Stomach (tissue), 9 donors: Measurements from ENCODE around the gene GPANK1. TPM values are rescaled to one million over a fixed set of nuclear protein-coding genes. Genes with fewer than 3 reads are reported as not detected.

ENCODE experiments used
- DNase-seq, 2 donors: peaks; one replicate each; pipeline versions ENCODE4 v3.0.0 to v3.0.0-alpha.2; 2013 to 2019
- H3K27ac ChIP-seq, 5 donors: fragments of 200-600 bp in 4 of 5; sonication (generic) in 4 of 5; one replicate each; pipeline ENCODE4 v1.5.1; 2013 to 2019; ENCODE audit warnings: mild to moderate bottlenecking in 1 of 5, moderate library complexity in 1 of 5
- H3K27me3 ChIP-seq, 3 donors: fragments of 200-600 bp; sonication (generic); one replicate each; pipeline ENCODE4 v1.5.1; 2017 to 2019; ENCODE audit warnings: mixed run types in 1 of 3
- H3K36me3 ChIP-seq, 4 donors: fragments of 200-600 bp; sonication (generic); 1 replicate in 3 of 4; 2 replicates in 1 of 4; pipeline ENCODE4 v1.5.1; 2016 to 2019
- H3K4me1 ChIP-seq, 4 donors: fragments of 200-600 bp; sonication (generic); one replicate each; pipeline ENCODE4 v1.5.1; 2016 to 2019
- H3K4me3 ChIP-seq, 4 donors: fragments of 200-600 bp; sonication (generic) in 3 of 4; one replicate each; pipeline ENCODE4 v1.5.1; 2016 to 2019; ENCODE audit warnings: mild to moderate bottlenecking in 1 of 4
- H3K9me3 ChIP-seq, 4 donors: fragments of 200-600 bp; sonication (generic); one replicate each; pipeline ENCODE4 v1.5.1; 2016 to 2019
- EP300 ChIP-seq: sonication (generic); formaldehyde crosslinking; IDR thresholded peaks from one replicate; pipeline ENCODE4 v1.6.1; 2017; ENCODE audit warnings: antibody characterized with exemption
- POLR2A ChIP-seq, 4 donors: fragments of 450-650 bp; IDR thresholded peaks; one replicate each; pipeline ENCODE4 v1.6.1; 2016; ENCODE audit warnings: antibody characterized with exemption in 4 of 4, control low read depth in 2 of 4, mild to moderate bottlenecking in 1 of 4, moderate library complexity in 1 of 4
- POLR2AphosphoS5 ChIP-seq, 3 donors: sonication (generic); formaldehyde crosslinking; IDR thresholded peaks; one replicate each; pipeline ENCODE4 v1.6.1; 2016; ENCODE audit warnings: antibody characterized with exemption in 3 of 3
- WGBS, 5 donors: extraction: QIAGEN DNeasy Blood & Tissue Kit in 3 of 5; methylation state at CpG; one replicate each; pipeline versions ENCODE4 v1.1.5 to v1.1.7; 2013 to 2018; 5-methylcytosine and 5-hydroxymethylcytosine counted together
- intact Hi-C: fragments of 100-400 bp; cut with DNase I; formaldehyde crosslinking; loops from one replicate; pipeline ENCODE4 v1.15.1; 2023; ENCODE audit warnings: low total_unique reads
- polyA plus RNA-seq, 3 donors: library from polyadenylated mRNA; stranded (reverse); fragments of 200-250 nt; gene quantifications; one replicate each; pipeline ENCODE4 v1.2.3, GENCODE V29; 2013
- total RNA-seq, 5 donors: library from RNA; depleted of rRNA; stranded (reverse); fragments of >200 nt; gene quantifications; one replicate each; pipeline versions ENCODE4 v1.1.0 to v1.2.3, GENCODE V29; 2014 to 2016
- TF ChIP-seq, protein P1 (sequence below), 7 experiments: fragments of 450-650 bp in 4 of 7; fragments of 200-600 bp in 3 of 7; sonication (generic) in 3 of 7; IDR thresholded peaks; one replicate each; pipeline ENCODE4 v1.5.1; 2016 to 2019; ENCODE audit warnings: antibody characterized with exemption in 7 of 7, control low read depth in 2 of 7, mild to moderate bottlenecking in 1 of 7
- donor health status: healthy with polysubstance abuse.
- donor health status: Bipolar disorder and iron deficiency.
- donor health status: healthy.

Gene GPANK1
- total and polyA plus RNA-seq, 8 donors: 5.8 to 36.8 (median 13.2) TPM

DNA sequence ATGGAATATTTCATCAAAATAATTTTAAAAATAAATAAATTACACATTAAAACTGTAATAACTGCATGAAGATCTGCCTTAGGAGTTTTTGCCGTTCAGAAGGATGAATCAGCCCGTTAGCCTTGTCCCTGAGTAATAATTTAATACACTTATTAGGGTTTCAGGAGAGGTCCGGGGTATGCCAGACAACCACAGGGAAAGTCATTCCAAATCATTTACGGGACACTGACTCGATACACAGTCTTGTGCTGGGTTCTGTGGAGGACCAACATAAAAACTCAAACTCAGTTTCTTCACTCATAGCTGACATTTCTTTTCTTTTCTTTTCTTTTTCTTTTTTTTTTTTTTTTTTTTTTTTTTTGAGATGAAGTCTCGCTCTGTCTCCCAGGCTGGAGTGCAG is 41.1 kb upstream of the GPANK1 start:
- H3K4me3 ChIP-seq: no peak overlapping the region
- H3K27me3 ChIP-seq: peaks cover 0 to 4% (median 0%) of the 10 kb centered on the region in 3 donors
- TF ChIP-seq POLR2A (IDR thresholded peaks at IDR 0.05) (no peak), EP300 (no peak)
- H3K36me3 ChIP-seq: peaks cover 0 to 2% (median under 1%) of the 10 kb centered on the region in 4 donors
- DNase-seq: no peak
- no peak overlapping the region for H3K27ac ChIP-seq
- no peaks in the 10 kb centered on the region for H3K9me3 ChIP-seq
- 88 to 94% (median 92%) methylated on average over 5 to 6 of the region's 6 CpGs for WGBS, 5 donors
- intact Hi-C loops: no loop called here
- H3K4me1 ChIP-seq: peaks cover 11 to 27% (median 20%) of the 10 kb centered on the region in 4 donors

DNA sequence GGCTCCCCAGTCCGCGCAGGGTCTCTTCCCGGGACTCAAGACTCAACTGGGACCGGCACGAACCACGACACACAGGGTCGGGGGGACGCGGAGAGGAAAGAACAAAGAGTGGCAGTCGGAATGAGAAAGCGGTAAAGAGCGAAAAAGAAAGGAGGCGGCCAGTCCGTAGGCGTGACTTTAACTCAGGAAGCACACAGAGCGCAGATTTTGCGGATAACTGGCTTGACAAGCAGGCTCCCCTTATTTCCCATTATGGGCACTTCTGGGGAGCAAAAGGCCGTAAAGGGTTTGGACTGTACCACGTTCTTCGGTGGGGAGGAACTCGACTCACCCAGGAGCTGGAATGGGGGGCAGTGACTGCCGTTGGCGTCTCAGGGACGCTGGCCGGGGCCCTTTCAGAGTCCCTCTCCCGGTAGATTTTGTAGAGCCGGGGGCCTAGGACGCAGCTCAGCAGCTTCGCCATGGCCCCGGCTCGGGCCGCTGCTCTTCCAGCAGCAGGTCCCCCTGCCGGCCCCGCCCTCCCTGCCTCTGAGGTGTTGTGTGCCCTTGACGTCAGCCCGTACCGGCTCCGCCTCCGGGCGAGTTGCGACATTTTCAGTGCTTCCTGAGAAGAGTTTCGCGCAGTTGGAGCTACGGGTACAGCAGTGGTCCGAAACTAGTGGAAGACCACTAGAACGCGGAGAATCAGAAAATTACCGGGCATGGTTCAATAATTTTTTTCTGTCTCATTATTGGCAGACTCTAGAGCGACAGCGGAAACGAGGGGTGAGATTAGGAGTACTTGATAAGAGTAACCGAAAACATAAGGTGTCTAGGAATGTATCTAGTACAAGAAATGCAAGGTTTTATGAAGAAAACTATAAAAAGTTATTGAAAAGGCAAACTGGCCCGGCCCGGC is 38.3 kb upstream of the GPANK1 start, which contains the start of gene ABHD16A:
ABHD16A (minus strand) TSS at position 506 of the 898 bp plus-strand sequence; CDS start at position 463, 43 bp downstream.
- Histone ChIP-seq H3K4me3 (peak within 1 kb of the TSS; percentile 63 to 83 (median 70)), H3K4me1 (peaks cover 11 to 44% (median 26%) of the 10 kb centered on the region in 4 donors), H3K27ac (peak within 1 kb of the TSS; percentile 94 to 99 (median 97)), H3K27me3 (no peaks in the 10 kb centered on the region), H3K9me3 (no peaks in the 10 kb centered on the region), H3K36me3 (peaks cover 5 to 30% (median 27%) of the 10 kb centered on the region in 4 donors)
- WGBS, 5 donors: 0 to 1% (median 1%) methylated on average over 41 to 54 of the region's 54 CpGs
- TF ChIP-seq POLR2AphosphoS5 (IDR thresholded peaks at IDR 0.05): peak; percentile 96 to 98 (median 98)
- TF ChIP-seq POLR2A (IDR thresholded peaks at IDR 0.05): peak in 2 of 4 donors; percentile 92 to 94
- TF ChIP-seq, protein P1, sequence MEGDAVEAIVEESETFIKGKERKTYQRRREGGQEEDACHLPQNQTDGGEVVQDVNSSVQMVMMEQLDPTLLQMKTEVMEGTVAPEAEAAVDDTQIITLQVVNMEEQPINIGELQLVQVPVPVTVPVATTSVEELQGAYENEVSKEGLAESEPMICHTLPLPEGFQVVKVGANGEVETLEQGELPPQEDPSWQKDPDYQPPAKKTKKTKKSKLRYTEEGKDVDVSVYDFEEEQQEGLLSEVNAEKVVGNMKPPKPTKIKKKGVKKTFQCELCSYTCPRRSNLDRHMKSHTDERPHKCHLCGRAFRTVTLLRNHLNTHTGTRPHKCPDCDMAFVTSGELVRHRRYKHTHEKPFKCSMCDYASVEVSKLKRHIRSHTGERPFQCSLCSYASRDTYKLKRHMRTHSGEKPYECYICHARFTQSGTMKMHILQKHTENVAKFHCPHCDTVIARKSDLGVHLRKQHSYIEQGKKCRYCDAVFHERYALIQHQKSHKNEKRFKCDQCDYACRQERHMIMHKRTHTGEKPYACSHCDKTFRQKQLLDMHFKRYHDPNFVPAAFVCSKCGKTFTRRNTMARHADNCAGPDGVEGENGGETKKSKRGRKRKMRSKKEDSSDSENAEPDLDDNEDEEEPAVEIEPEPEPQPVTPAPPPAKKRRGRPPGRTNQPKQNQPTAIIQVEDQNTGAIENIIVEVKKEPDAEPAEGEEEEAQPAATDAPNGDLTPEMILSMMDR (IDR thresholded peaks at IDR 0.05): peak in 2 of 7 experiments; percentile 11 to 24
- no peak for TF ChIP-seq EP300
- intact Hi-C loops: no loop called here
- DNase-seq: peak; percentile 99 to 100

DNA sequence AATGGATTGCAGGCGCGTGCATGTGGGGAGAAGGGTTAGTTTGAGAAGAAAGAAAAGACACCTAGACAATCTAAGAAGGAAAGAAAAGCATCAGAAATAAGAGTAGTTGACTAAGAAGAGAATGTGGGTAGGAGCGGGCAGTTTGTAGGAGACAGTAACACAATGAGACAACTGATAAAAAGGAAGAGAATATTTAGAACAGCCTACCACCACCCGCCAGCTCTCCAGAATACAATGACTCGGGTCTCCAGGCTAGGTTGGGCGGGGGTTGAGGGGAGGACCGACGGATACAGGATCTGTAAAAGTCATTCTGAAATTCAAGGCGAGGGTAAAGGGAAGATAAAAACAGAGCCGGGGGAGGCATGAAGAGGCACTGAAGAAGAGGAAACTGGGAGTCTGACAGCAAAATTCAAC is 37.6 kb upstream of the GPANK1 start:
- intact Hi-C loops: no loop called here
- WGBS, 5 donors: 0 to 1% (median 1%) methylated on average over 10 of the region's 10 CpGs
- Histone ChIP-seq H3K27me3 (no peaks in the 10 kb centered on the region), H3K4me3 (peak overlapping the region; percentile 63 to 83 (median 70)), H3K27ac (peak overlapping the region; percentile 94 to 99 (median 97)), H3K36me3 (peaks cover 5 to 37% (median 31%) of the 10 kb centered on the region in 4 donors), H3K9me3 (no peaks in the 10 kb centered on the region), H3K4me1 (peaks cover 11 to 44% (median 26%) of the 10 kb centered on the region in 4 donors)
- DNase-seq: no peak
- TF ChIP-seq, protein P1 (IDR thresholded peaks at IDR 0.05): no peak
- no peak for TF ChIP-seq EP300
- no peak for TF ChIP-seq POLR2AphosphoS5 (IDR thresholded peaks at IDR 0.05)
- no peak for TF ChIP-seq POLR2A (IDR thresholded peaks at IDR 0.05)

DNA sequence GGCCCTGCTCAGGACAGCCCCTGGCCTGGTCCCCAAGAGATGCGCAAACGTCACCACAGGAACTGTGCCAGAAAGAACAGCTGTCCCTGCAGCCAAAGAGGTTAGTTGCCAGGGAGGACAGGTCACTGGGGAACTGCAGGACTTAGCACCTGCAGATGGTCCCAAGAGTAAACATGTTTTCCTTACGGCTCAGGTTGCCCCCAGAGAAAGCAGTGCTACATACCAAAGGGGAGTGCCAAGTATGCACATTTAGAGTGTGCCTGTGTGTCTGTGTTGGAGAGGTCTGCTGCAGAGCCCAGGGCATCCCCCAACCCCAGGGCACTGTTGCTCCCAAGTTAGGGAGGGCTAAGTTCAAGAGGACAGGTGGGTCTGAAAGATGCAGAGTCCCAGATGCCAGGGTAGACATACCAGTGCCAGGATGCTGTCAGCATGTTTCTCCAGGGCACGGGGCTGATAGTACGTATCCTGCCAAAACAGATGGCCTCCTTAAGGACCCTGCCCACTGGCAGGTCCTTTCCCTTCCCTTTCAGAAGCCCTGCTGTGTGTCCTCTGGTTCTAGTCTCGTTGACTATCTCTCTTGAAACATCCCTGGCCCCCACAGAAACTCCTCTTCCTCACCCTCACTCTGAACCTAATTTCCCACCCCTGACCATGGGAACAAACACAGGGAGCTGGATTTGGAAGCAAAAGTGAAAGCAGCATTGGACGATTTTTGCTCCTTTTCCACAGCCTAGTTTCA is 37.0 kb upstream of the GPANK1 start:
- H3K9me3 ChIP-seq: no peaks in the 10 kb centered on the region
- no peaks in the 10 kb centered on the region for H3K27me3 ChIP-seq
- TF ChIP-seq POLR2A (IDR thresholded peaks at IDR 0.05) (no peak), POLR2AphosphoS5 (IDR thresholded peaks at IDR 0.05) (no peak)
- peak overlapping the region; percentile 63 to 83 (median 70) for H3K4me3 ChIP-seq
- intact Hi-C loops: no loop called here
- H3K36me3 ChIP-seq: peaks cover 7 to 42% (median 37%) of the 10 kb centered on the region in 4 donors
- WGBS, 5 donors: 16 to 27% (median 24%) methylated on average over 7 of the region's 7 CpGs
- peaks cover 11 to 44% (median 26%) of the 10 kb centered on the region in 4 donors for H3K4me1 ChIP-seq
- peak overlapping the region; percentile 22 to 99 (median 97) for H3K27ac ChIP-seq
- peak in 1 of 2 donors; percentile 45 for DNase-seq
